Measurements from ENCODE around the gene TLK1. TPM values are rescaled to one million over a fixed set of nuclear protein-coding genes. Genes with fewer than 3 reads are reported as not detected.

Gene TLK1
- total RNA-seq, 1 donor from 2014 or later, result 45.7 TPM

DNA sequence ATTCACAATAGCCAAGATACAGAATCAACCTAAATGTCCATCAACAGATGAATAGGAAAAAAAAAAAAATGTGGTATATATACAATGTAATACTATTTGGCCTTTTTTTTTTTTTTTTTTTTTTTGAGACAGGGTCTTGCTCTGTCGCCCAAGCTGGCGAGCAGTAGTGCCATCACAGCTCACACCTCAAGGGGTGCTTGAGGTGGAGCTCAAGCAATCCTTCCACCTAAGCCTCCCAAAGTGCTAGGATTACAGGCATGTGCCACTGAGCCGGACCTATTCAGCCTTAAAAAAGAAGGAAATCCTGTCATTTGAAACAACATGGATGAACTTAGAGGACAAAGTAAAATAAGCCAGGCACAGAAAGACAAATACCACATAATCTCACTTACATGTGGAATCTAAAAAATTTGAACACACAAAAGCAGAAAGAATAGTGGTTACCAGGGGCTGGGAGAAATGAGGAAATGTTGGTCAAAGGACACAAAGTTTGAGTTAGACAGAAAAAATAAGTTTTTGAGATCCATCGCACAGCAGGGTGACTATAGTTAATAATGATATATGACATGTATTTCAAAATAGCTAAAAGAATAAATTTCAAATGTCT lies 26.0 kb downstream of the TLK1 start:
- peaks cover 5% of the 10 kb centered on the region for H3K4me1 Mint-ChIP-seq (ENCODE audit: low read depth, unreplicated experiment)
- no peak for DNase-seq
- H3K27me3 Mint-ChIP-seq (ENCODE audit: unreplicated experiment), result no peaks in the 10 kb centered on the region
- TF ChIP-seq, protein P1, sequence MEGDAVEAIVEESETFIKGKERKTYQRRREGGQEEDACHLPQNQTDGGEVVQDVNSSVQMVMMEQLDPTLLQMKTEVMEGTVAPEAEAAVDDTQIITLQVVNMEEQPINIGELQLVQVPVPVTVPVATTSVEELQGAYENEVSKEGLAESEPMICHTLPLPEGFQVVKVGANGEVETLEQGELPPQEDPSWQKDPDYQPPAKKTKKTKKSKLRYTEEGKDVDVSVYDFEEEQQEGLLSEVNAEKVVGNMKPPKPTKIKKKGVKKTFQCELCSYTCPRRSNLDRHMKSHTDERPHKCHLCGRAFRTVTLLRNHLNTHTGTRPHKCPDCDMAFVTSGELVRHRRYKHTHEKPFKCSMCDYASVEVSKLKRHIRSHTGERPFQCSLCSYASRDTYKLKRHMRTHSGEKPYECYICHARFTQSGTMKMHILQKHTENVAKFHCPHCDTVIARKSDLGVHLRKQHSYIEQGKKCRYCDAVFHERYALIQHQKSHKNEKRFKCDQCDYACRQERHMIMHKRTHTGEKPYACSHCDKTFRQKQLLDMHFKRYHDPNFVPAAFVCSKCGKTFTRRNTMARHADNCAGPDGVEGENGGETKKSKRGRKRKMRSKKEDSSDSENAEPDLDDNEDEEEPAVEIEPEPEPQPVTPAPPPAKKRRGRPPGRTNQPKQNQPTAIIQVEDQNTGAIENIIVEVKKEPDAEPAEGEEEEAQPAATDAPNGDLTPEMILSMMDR (IDR thresholded peaks at IDR 0.05; ENCODE audit: partially characterized antibody, unreplicated experiment), result no peak
- H3K36me3 Mint-ChIP-seq (ENCODE audit: unreplicated experiment), result no peaks in the 10 kb centered on the region
- H3K4me3 Mint-ChIP-seq (ENCODE audit: unreplicated experiment), result no peak overlapping the region
- no peaks in the 10 kb centered on the region for H3K9me3 Mint-ChIP-seq (ENCODE audit: unreplicated experiment)
- no peak overlapping the region for H3K27ac Mint-ChIP-seq (ENCODE audit: unreplicated experiment)

DNA sequence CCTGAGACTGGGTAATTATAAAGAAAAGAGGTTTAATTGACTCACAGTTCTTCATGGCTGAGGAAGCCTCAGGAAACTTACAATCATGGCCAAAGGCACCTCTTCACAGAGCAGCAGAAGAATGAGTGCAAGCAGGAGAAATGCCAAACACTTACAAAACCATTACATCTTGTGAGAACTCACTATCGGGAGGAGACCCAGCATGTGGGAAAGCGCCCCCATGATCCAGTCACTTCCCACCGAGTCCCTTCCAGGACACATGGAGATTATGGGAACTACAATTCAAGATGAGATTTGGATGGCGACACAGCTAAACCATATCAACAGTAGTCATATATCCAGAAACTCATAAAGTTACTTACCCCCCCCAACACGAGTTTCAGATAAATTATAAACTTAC lies 28.6 kb downstream of the TLK1 start:
- no peak overlapping the region for H3K4me3 Mint-ChIP-seq (ENCODE audit: unreplicated experiment)
- no peaks in the 10 kb centered on the region for H3K9me3 Mint-ChIP-seq (ENCODE audit: unreplicated experiment)
- H3K36me3 Mint-ChIP-seq (ENCODE audit: unreplicated experiment), result no peaks in the 10 kb centered on the region
- no peaks in the 10 kb centered on the region for H3K27me3 Mint-ChIP-seq (ENCODE audit: unreplicated experiment)
- H3K4me1 Mint-ChIP-seq (ENCODE audit: low read depth, unreplicated experiment), result peaks cover 5% of the 10 kb centered on the region
- TF ChIP-seq, protein P1 (IDR thresholded peaks at IDR 0.05; ENCODE audit: partially characterized antibody, unreplicated experiment), result no peak
- DNase-seq, result no peak
- no peak overlapping the region for H3K27ac Mint-ChIP-seq (ENCODE audit: unreplicated experiment)

DNA sequence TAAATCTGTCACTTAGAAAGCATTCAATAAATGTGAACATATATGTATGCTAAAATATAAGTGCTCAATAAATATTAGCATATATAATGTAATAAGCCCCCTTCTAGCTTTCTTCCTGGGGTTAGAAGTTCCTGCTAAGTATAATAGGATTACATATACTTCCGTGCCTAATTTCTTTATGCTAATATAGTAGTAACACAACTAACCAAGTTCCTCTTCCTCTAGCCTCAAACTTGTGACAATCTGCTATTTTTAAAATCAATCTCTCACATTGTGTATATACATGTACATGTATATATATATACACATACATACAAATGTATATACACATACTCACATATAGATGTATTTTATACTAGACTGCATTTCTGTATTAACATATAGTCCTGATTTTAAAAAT lies 32.2 kb downstream of the TLK1 start:
- DNase-seq, result no peak
- Mint-ChIP-seq H3K9me3 (ENCODE audit: unreplicated experiment) (no peaks in the 10 kb centered on the region), H3K27me3 (ENCODE audit: unreplicated experiment) (no peaks in the 10 kb centered on the region), H3K36me3 (ENCODE audit: unreplicated experiment) (no peaks in the 10 kb centered on the region), H3K4me1 (ENCODE audit: low read depth, unreplicated experiment) (peaks cover 5% of the 10 kb centered on the region), H3K27ac (ENCODE audit: unreplicated experiment) (no peak overlapping the region), H3K4me3 (ENCODE audit: unreplicated experiment) (no peak overlapping the region)
- TF ChIP-seq, protein P1 (IDR thresholded peaks at IDR 0.05; ENCODE audit: partially characterized antibody, unreplicated experiment), result no peak

DNA sequence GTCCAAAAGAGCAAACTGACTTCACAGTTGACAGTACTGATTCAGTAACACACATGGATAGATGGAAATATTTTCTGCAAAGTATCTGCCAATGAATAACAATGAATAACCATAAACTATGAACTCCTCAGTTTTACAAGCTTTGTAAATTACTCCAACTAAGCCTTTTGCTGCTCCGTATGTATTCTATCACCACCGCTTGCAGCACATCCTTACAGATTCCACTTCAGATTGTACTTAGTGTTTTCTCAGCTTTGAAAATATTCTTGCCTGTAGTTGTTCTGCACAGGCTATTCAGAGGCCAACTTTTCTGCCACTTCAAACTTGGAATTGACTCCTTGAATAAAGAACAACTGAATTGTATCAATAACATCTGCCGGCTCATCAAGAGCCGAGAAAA lies 36.2 kb downstream of the TLK1 start:
- DNase-seq, result no peak
- H3K9me3 Mint-ChIP-seq (ENCODE audit: unreplicated experiment), result peaks cover 1% of the 10 kb centered on the region
- no peak overlapping the region for H3K4me3 Mint-ChIP-seq (ENCODE audit: unreplicated experiment)
- TF ChIP-seq, protein P1 (IDR thresholded peaks at IDR 0.05; ENCODE audit: partially characterized antibody, unreplicated experiment), result no peak
- H3K27ac Mint-ChIP-seq (ENCODE audit: unreplicated experiment), result no peak overlapping the region
- no peaks in the 10 kb centered on the region for H3K36me3 Mint-ChIP-seq (ENCODE audit: unreplicated experiment)
- H3K27me3 Mint-ChIP-seq (ENCODE audit: unreplicated experiment), result no peaks in the 10 kb centered on the region
- no peaks in the 10 kb centered on the region for H3K4me1 Mint-ChIP-seq (ENCODE audit: low read depth, unreplicated experiment)

DNA sequence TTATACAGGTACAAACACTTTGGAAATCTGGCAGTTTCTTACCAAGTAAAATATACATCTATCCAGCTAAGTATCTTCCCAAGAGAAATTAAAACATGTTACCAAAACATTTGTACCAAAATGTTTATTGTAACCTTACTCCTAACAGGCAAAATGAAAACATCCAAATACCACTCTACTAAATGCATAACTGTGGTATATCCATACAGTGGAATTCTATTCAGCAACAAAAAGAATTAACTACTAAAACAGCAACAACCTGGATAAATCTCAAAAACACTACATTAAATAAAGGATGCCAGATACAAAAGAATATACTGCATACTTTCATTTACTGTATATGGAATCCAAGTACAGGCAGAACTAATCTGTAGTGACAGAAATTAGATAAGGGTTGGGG lies 51.1 kb downstream of the TLK1 start:
- TF ChIP-seq, protein P1 (IDR thresholded peaks at IDR 0.05; ENCODE audit: partially characterized antibody, unreplicated experiment), result no peak
- Mint-ChIP-seq H3K27ac (ENCODE audit: unreplicated experiment) (no peak overlapping the region), H3K27me3 (ENCODE audit: unreplicated experiment) (no peaks in the 10 kb centered on the region), H3K4me1 (ENCODE audit: low read depth, unreplicated experiment) (peaks cover 10% of the 10 kb centered on the region), H3K36me3 (ENCODE audit: unreplicated experiment) (no peaks in the 10 kb centered on the region), H3K4me3 (ENCODE audit: unreplicated experiment) (no peak overlapping the region), H3K9me3 (ENCODE audit: unreplicated experiment) (no peaks in the 10 kb centered on the region)
- no peak for DNase-seq

Measured in glutamatergic neuron (in vitro differentiated cells).